HG03457 (cell line): ENCODE measurements around the gene GLP1R.

ENCODE experiments used
- ATAC-seq: cut with Tn5 transposase; IDR thresholded peaks from one replicate; pipeline ENCODE4 v1.9.1; 2021; ENCODE audit warnings: moderate number of reproducible peaks; ENCODE audit not compliant: unreplicated experiment

GLP1R gene

GRCh38 chr6:39061588-39061987, 13.0 kb downstream of the GLP1R start:
- no peak for ATAC-seq

DNA sequence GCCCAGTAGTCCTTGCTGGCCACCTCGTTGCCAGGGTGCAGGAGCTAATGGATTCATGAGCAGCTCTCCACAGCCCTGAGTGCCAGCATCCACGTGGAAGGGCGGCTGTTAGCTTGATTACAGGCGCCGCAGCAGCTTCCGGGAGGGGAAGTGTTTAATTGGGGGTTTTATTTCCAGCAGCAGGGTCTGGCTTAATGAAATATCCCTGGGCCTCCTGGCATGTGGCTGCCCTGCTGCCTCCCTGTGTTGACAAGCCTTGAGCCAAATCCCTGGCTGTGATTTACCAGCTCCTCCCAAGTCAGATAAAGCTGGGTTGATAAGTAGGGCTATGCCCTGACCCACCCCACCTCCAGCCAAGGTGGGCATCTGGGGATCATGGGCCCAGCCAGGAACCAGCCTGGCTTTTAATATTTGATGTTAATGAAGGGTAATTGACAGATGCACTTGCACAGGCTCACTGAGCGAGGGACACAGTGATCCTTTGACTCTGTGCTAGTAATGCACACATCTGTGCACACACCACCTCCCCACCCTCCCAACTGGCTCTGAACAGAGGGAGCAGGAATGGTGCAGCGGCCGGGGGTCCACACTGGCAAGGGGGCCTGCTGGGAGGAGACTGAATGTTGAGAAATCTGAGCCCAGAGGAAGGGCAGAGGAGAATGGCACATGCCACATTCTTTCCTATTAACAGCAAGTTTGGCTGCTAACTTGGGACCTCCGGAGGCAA, 13.6 kb downstream of the GLP1R start:
- ATAC-seq, result no peak

DNA sequence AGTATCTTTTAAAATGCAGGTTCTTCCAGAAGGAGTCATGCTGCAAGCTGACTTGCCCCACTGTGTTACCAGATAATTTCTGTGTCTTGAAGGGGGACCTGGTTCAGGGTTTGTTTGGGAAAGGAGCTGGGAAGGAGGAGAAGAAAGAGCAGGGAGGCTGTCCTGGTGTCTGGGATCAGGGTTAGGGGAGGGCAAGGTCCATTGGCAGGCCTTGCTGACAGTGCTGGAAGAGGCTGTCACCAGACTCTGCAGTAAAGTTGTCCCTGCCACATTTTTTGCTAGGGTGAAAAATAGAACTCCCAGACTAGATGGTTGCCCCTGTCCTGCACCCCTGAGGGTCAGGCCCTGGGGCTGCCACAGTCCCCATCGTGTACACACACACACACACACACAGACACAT, 14.9 kb downstream of the GLP1R start:
- no peak for ATAC-seq

- ATAC-seq, result no peak
These were observed 17.0 kb downstream of the GLP1R start for GRCh38 chr6:39065561-39065960.

GRCh38 chr6:39068391-39068790, 19.8 kb downstream of the GLP1R start:
- no peak for ATAC-seq

DNA sequence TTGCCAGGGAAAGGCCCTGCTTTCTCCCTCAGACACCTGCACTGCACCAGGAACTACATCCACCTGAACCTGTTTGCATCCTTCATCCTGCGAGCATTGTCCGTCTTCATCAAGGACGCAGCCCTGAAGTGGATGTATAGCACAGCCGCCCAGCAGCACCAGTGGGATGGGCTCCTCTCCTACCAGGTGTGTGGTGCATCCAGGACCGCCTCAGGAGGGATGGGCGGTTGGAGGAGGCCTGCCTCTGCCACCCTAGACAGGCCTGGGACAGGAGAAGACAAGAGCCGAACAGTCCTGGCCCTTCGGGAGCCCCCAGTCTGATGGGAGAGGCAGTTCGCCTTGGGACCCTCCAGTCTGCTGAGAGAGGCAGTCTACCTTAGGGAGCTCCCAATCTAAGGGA, 24.2 kb downstream of the GLP1R start:
- no peak for ATAC-seq

- no peak for ATAC-seq
These were observed 25.1 kb downstream of the GLP1R start for GRCh38 chr6:39073471-39074355.

- no peak for ATAC-seq
These were observed 25.9 kb downstream of the GLP1R start for GRCh38 chr6:39074486-39074885.

- ATAC-seq, result no peak
These were observed 26.6 kb downstream of the GLP1R start for GRCh38 chr6:39075010-39075686.

DNA sequence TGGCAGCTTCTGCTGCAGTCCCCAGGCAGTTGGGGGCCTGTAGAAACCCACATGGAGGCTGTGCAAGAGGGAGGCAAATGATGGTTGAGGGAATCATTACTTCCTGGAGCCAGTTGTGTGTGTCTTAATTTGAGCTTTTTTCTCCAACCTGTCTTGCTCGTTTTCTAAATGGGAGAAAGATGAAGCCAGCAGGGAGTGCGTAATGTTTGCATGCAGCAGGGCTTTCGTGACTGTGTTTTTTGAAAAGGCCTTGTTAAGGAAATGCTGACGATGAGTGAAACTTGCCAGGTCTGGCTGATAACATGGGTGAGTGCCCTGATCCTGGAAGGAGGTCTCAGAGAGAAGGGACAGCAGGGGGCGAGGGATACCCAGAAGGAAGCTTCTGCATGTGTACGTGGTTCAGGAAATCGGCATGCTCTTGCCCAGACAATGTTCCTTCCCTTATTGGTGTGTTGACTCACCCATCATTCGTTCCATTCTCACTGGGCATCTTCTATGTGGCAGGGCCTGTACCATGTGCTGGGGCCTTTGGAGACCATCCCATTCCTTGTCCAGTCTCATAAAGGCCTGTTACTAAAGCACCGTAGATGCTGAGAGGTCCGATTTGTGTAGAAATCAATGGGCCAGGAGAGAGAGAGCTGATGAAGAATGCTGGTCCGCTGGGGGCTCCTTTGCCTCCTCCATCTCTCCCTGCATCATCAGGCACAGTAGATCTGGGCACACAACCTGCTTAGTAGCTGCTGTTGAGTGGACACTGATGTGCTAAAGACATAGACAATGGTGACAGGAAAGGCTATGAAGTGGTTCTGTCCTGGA, 27.4 kb downstream of the GLP1R start:
- ATAC-seq, result no peak

DNA sequence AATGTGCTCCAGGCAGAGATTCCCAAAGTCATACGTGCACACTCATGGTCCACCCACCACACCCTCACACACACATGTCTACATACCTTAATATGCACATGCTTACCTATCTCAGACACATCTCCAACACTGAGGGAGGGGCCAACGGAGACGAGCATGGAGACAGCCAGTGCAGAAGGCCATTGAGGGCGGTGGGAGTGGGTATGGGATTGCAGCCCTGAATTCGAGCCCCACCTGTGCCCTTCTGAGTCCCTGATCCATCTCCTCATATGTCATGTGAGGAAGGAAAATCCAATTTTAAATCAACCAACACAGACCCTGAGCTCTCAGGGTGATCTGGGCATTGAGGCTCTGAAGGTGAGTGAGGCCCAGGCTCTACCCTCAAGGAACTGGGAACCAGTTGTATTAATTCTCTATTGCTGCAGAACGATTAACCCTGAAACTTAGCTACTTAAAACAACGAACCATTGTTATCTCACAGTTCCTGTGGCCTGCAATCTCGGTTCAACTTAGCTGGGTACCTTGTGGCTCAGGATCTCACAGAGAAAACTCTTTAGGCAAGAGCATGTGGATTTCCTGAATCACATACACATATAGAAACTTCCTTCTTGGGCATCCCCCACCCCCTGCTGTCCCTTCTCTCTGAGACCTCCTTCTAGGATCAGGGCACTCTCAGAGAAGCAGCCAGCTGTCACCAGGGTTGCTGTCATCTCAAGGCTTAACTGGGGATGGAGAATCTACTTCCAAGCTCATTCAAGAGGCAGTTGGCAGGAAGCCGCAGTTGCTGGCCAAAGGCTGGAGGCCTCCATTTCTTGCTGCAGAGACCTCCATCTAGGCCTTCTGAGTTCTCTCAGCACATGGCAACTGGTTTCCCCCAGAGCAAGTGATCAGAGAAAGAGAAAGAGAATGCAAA, 28.3 kb downstream of the GLP1R start:
- ATAC-seq, result no peak

- ATAC-seq, result no peak
These were observed 29.5 kb downstream of the GLP1R start for GRCh38 chr6:39077882-39078594.

DNA sequence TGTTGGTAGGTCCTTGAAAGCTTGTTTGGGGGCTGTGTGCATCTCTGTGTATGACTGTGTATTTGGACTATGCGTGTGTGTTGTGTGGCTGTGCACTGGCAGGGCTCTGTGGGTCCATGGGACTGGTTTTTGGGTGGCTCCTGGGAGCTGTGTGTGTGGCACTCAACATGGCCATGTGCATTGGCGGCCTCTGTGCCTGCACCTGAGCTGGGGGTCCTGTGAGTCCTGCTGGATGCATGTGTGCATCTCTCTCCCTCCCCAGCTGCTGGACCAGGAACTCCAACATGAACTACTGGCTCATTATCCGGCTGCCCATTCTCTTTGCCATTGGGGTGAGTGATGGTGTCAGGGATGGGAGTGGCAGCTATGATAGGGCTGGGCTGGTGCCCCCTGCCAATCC, 30.1 kb downstream of the GLP1R start:
- ATAC-seq, result no peak

DNA sequence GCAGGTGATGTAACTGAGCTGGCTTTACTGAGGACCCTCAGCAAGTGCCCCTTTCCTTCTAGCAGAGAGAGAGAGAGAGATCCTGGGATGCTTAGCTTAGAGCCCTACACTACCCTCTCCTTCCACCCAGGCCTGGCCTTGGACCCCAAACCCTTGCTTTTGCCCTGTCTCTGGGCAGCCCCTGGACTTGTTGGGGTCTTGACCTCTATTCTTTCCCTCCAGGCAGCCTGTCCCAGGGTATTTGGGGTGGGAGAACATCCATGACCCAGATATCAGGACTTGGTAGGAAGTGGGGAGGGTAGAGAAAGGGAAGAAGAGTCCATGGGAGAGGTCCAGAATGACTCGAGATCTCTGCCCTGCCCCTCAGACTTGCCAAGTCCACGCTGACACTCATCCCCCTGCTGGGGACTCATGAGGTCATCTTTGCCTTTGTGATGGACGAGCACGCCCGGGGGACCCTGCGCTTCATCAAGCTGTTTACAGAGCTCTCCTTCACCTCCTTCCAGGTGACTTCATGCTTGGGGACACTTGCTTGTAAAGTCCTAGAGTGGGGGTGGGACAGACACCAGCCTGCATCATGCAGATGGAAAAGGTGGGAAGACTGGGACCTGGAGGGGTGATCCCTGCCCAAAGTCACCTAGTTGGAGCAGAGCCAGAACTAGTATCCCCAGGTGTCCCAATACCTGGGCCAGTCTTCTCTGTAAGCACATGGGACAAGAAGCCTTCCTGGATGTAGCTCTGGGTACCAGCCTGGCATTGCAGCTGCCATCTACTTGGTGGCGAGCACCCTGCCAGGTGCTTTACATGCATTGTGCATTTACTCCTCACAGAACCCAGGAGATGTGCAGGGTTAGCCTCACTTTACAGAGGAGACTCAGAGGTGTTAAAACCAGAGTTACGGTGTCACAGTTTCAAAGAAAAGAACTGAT, 30.9 kb downstream of the GLP1R start:
- no peak for ATAC-seq

GRCh38 chr6:39080246-39080875, 31.8 kb downstream of the GLP1R start:
- no peak for ATAC-seq

- no peak for ATAC-seq
These were observed 33.7 kb downstream of the GLP1R start for GRCh38 chr6:39082310-39082709.

GRCh38 chr6:39083231-39083634, 34.7 kb downstream of the GLP1R start:
- ATAC-seq, result no peak

DNA sequence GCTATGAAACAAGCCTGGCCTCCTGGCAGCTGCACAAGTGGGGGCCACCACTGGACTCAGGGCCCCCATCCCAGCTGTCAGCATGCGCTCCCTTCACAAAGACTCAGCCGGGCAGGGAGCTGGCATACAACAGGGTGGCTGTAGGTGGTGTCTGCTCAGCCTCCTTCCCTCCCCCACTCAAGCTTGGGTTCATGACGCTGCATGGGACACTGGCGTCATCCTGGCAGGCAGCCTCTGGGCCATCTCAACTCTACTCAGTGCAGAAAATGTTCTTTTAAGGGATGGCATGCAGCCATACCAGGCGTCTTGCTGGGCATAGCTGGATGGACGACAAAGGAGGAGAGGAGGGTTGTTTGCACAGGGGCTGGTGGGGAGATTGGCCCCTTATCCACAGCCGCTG, 35.9 kb downstream of the GLP1R start:
- no peak for ATAC-seq
